HL-60/S4 (cell line): ENCODE results near the gene MARK1.

Experiments used
- in situ Hi-C: fragments of 300-500 bp; cut with MboI; formaldehyde crosslinking; loops from 2 replicates; pipeline ENCODE4 v1.14.3; 2022; ENCODE audit warnings: low sequenced_read_pairs

MARK1 gene

GRCh38 chr1:220708936-220709801 is 181.2 kb downstream of the MARK1 start:
- in situ Hi-C loops, result no loop called here

DNA sequence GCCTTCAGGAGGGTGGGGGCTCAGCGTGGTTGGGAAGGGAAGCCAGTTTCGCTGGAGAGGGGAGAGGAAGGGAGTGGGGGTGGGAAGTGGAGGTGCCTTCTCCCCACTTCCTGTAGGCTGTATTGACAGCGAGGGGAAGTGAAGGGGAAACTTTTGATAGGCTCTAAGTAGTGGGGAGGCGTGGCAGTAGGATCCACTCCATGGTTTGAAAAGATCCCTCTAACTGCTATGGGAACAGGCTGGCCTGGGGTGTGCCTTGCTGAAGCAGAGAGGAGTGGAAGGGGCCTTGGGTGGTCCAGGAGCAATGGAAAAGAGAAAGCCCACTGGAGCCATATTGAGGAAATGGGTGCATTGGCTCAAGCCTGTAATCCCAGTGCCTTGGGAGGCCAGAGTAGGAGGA is 182.4 kb downstream of the MARK1 start:
- in situ Hi-C loops, result no loop called here

GRCh38 chr1:220711056-220711809 is 183.3 kb downstream of the MARK1 start:
- in situ Hi-C loops, result no loop called here
